ENCODE results near the gene TMEM61. TPM values are rescaled to one million over a fixed set of nuclear protein-coding genes. Genes with fewer than 3 reads are reported as not detected.

The TMEM61 gene
- total RNA-seq, 1 experiment from 2014 or later: not detected

DNA sequence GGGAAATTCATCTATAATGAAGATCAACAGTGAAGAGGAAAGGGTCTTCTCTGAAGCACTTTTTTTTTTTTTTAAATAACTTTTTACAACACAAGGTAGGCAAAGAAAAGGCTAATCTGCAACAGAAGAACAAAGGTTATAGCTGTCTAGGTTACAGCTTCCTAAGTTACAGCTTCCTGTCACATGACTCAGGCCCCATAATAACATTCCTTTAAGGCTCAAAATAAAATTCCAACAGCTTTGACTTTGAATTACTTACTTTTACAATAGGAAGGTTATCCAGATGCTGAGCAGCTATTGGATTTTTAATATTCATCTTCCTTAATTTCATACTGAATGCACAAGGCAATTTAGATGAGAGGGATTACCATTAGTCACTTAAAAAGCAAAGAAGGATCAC lies 40.4 kb upstream of the TMEM61 start:
- TF ChIP-seq, protein P1, sequence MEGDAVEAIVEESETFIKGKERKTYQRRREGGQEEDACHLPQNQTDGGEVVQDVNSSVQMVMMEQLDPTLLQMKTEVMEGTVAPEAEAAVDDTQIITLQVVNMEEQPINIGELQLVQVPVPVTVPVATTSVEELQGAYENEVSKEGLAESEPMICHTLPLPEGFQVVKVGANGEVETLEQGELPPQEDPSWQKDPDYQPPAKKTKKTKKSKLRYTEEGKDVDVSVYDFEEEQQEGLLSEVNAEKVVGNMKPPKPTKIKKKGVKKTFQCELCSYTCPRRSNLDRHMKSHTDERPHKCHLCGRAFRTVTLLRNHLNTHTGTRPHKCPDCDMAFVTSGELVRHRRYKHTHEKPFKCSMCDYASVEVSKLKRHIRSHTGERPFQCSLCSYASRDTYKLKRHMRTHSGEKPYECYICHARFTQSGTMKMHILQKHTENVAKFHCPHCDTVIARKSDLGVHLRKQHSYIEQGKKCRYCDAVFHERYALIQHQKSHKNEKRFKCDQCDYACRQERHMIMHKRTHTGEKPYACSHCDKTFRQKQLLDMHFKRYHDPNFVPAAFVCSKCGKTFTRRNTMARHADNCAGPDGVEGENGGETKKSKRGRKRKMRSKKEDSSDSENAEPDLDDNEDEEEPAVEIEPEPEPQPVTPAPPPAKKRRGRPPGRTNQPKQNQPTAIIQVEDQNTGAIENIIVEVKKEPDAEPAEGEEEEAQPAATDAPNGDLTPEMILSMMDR (IDR thresholded peaks at IDR 0.05; ENCODE audit: insufficient read depth in 1 of 2, low read depth in 1 of 2, low read length in 1 of 2, severe bottlenecking in 1 of 2, unreplicated experiment in 1 of 2): no peak
- peaks cover 16% of the 10 kb centered on the region for H3K4me1 Mint-ChIP-seq (ENCODE audit: low read depth, unreplicated experiment)
- no peak for DNase-seq
- H3K27me3 Mint-ChIP-seq (ENCODE audit: insufficient read depth, unreplicated experiment): no peaks in the 10 kb centered on the region
- peaks cover 5% of the 10 kb centered on the region for H3K9me3 Mint-ChIP-seq (ENCODE audit: unreplicated experiment)
- POLR2A ChIA-PET: interaction anchor here (0.5 to 1.0 kb wide), 6 partner anchors 11 to 146 kb away, joined by 3 to 6 read pairs (median 3); partner anchors contain the start of genes DHCR24 and TMEM61
- H3K36me3 ChIP-seq (ENCODE audit: control insufficient read depth, insufficient read depth, low read length): no peaks in the 10 kb centered on the region
- peaks cover 34% of the 10 kb centered on the region for H3K4me1 ChIP-seq
- H3K27ac Mint-ChIP-seq (ENCODE audit: unreplicated experiment): no peak overlapping the region
- intact Hi-C loops (cut with micrococcal nuclease; ENCODE audit: unreplicated experiment): loop anchor here (1.0 kb wide), 1 partner anchor 52 kb away; no protein-coding TSS in a partner anchor
- CTCF ChIA-PET: interaction anchor here (0.8 to 1.3 kb wide), 3 partner anchors 33 to 82 kb away, joined by 3 to 5 read pairs (median 3); no protein-coding TSS in a partner anchor
- no peak overlapping the region for H3K4me3 ChIP-seq (ENCODE audit: low read depth, low read length)
- no TSS peak for BruUV-seq (replicated peaks)
- peaks cover 2% of the 10 kb centered on the region for H3K36me3 Mint-ChIP-seq (ENCODE audit: insufficient read depth, unreplicated experiment)
- no peaks in the 10 kb centered on the region for H3K27me3 ChIP-seq (replicated peaks; ENCODE audit: control insufficient read depth, insufficient read depth, low read length)
- H3K4me3 Mint-ChIP-seq (ENCODE audit: unreplicated experiment): no peak overlapping the region
- H3K9me3 ChIP-seq: no peaks in the 10 kb centered on the region

DNA sequence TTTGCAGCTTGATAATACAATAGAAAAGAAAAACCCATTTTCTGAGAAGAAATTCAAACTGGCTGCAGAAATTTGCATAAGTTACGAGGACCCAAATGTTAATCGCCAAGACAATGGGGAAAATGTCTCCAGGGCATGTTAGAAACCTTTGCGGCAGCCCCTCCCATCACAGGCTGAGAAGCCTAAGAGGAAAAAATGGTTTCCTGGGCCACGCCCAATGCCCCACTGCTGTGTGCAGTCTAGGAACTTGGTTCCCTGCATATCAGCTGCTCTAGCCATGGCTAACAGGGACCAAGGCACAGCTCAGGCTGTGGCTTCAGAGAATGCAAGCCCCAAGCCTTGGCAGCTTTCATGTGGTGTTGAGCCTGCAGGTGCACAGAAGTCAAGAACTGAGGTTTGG lies 37.5 kb upstream of the TMEM61 start:
- H3K4me3 Mint-ChIP-seq (ENCODE audit: unreplicated experiment): no peak overlapping the region
- CTCF ChIA-PET: no interaction called here
- TF ChIP-seq, protein P1 (IDR thresholded peaks at IDR 0.05; ENCODE audit: insufficient read depth in 1 of 2, low read depth in 1 of 2, low read length in 1 of 2, severe bottlenecking in 1 of 2, unreplicated experiment in 1 of 2): no peak
- DNase-seq: no peak
- H3K27me3 ChIP-seq (replicated peaks; ENCODE audit: control insufficient read depth, insufficient read depth, low read length): no peaks in the 10 kb centered on the region
- no peaks in the 10 kb centered on the region for H3K36me3 Mint-ChIP-seq (ENCODE audit: insufficient read depth, unreplicated experiment)
- no peaks in the 10 kb centered on the region for H3K27me3 Mint-ChIP-seq (ENCODE audit: insufficient read depth, unreplicated experiment)
- no peaks in the 10 kb centered on the region for H3K36me3 ChIP-seq (ENCODE audit: control insufficient read depth, insufficient read depth, low read length)
- POLR2A ChIA-PET: no interaction called here
- H3K4me3 ChIP-seq (ENCODE audit: low read depth, low read length): no peak overlapping the region
- no peak overlapping the region for H3K27ac Mint-ChIP-seq (ENCODE audit: unreplicated experiment)
- H3K4me1 ChIP-seq: peaks cover 21% of the 10 kb centered on the region; the same call in 1 of the 2 replicates
- no TSS peak for BruUV-seq (replicated peaks)
- intact Hi-C loops (cut with micrococcal nuclease; ENCODE audit: unreplicated experiment): no loop called here
- H3K9me3 Mint-ChIP-seq (ENCODE audit: unreplicated experiment): peaks cover 5% of the 10 kb centered on the region
- peaks cover 5% of the 10 kb centered on the region for H3K4me1 Mint-ChIP-seq (ENCODE audit: low read depth, unreplicated experiment)
- no peaks in the 10 kb centered on the region for H3K9me3 ChIP-seq

DNA sequence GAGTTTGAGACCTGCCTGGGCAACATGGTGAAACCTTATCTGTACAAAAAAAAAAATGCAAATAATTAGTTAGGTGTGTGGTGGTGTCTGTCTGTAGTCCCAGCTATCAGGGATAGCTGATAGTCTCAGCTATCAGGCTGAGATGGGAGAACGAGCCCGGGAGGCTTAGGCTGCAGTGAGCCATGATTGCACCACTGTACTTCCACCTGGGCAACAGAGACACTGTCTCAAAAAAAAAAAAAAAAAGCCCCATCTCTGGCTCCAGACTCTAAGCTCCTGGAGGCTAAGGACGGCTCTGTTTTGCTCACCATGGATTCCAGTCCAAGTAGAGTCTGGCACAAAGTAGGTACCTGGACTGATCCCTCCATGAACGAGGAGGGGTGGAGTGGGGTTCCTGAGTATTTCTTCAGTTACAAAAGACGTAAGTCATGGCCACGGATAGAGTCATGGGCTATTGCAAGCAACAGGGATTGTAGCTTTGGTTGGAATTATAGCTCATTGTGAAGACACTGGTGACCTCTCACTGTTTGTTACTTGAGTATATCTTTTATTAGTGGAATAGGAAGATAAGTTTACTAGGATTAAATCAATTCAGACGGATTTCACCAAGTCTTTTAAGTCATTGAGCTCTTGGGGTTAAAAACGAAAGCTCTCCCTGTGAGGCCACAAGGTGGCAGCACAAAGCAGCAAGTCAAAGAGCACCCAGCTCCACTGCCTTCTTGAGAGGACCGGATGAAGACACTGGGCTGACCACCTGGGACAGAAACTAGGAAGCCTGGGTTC lies 35.6 kb upstream of the TMEM61 start:
- TF ChIP-seq, protein P1 (IDR thresholded peaks at IDR 0.05; ENCODE audit: insufficient read depth in 1 of 2, low read depth in 1 of 2, low read length in 1 of 2, severe bottlenecking in 1 of 2, unreplicated experiment in 1 of 2): peak; percentile 51 to 53
- peak; percentile 60 to 61 for DNase-seq
- Mint-ChIP-seq H3K36me3 (ENCODE audit: insufficient read depth, unreplicated experiment) (no peaks in the 10 kb centered on the region), H3K9me3 (ENCODE audit: unreplicated experiment) (peaks cover 5% of the 10 kb centered on the region), H3K27ac (ENCODE audit: unreplicated experiment) (no peak overlapping the region), H3K4me3 (ENCODE audit: unreplicated experiment) (no peak overlapping the region), H3K4me1 (ENCODE audit: low read depth, unreplicated experiment) (peaks cover under 1% of the 10 kb centered on the region), H3K27me3 (ENCODE audit: insufficient read depth, unreplicated experiment) (no peaks in the 10 kb centered on the region)
- intact Hi-C loops (cut with micrococcal nuclease; ENCODE audit: unreplicated experiment): no loop called here
- ChIA-PET CTCF (interaction anchor here (0.6 to 1.3 kb wide), 13 partner anchors 10 to 319 kb away, joined by 3 to 36 read pairs (median 4); no protein-coding TSS in a partner anchor), POLR2A (interaction anchor here (0.6 to 1.9 kb wide), 3 partner anchors 10 to 58 kb away, joined by 6 to 8 read pairs (median 7); partner anchors contain the start of gene DHCR24)
- H3K9me3 ChIP-seq: no peaks in the 10 kb centered on the region
- H3K4me3 ChIP-seq (ENCODE audit: low read depth, low read length): no peak overlapping the region
- BruUV-seq (replicated peaks): no TSS peak
- no peaks in the 10 kb centered on the region for H3K27me3 ChIP-seq (replicated peaks; ENCODE audit: control insufficient read depth, insufficient read depth, low read length)
- H3K4me1 ChIP-seq: peaks cover 8% of the 10 kb centered on the region; the same call in 1 of the 2 replicates
- H3K36me3 ChIP-seq (ENCODE audit: control insufficient read depth, insufficient read depth, low read length): no peaks in the 10 kb centered on the region
